Kidney (tissue), 14 donors: Measurements from ENCODE around the gene BEST4. TPM values are rescaled to one million over a fixed set of nuclear protein-coding genes. Genes with fewer than 3 reads are reported as not detected.

ENCODE experiments used
- DNase-seq, 5 donors: peaks; one replicate each; pipeline ENCODE4 v3.0.0-alpha.2; 2013 to 2020
- FAIRE-seq: peaks from 2 replicates; lab custom pipeline; 2012; peaks lifted over from hg19 to GRCh38; lab: Jason Lieb, UNC
- H3K27ac ChIP-seq, 2 donors: one replicate each; pipeline ENCODE4 v1.7.0; 2013; ENCODE audit warnings: low read depth in 2 of 2, low read length in 2 of 2, inconsistent platforms in 1 of 2
- H3K27me3 ChIP-seq: one replicate; pipeline ENCODE4 v1.7.1; 2013; ENCODE audit warnings: low read length, inconsistent platforms; ENCODE audit not compliant: control insufficient read depth, insufficient read depth
- H3K36me3 ChIP-seq, 3 donors: one replicate each; pipeline versions ENCODE4 v1.7.0 to v1.7.1; 2013; ENCODE audit warnings: low read length in 3 of 3, control low read depth in 1 of 3, inconsistent platforms in 1 of 3; ENCODE audit not compliant: insufficient read depth in 3 of 3, control insufficient read depth in 2 of 3
- H3K4me1 ChIP-seq, 3 donors: one replicate each; pipeline versions ENCODE4 v1.7.0 to v1.7.1; 2013; ENCODE audit warnings: low read length in 3 of 3, inconsistent platforms in 1 of 3, low read depth in 1 of 3; ENCODE audit not compliant: control insufficient read depth in 2 of 3, insufficient read depth in 2 of 3
- H3K4me3 ChIP-seq, 3 donors: one replicate each; pipeline versions ENCODE4 v1.7.0 to v1.8.1; 2013; ENCODE audit warnings: low read length in 3 of 3, control low read depth in 1 of 3, inconsistent platforms in 1 of 3
- H3K9ac ChIP-seq, 3 donors: one replicate each; pipeline versions ENCODE4 v1.7.0 to v1.7.1; 2013; ENCODE audit warnings: low read length in 3 of 3, control low read depth in 1 of 3, inconsistent platforms in 1 of 3
- H3K9me3 ChIP-seq, 3 donors: one replicate each; pipeline versions ENCODE4 v1.7.0 to v1.7.1; 2013; ENCODE audit warnings: low read length in 3 of 3, control low read depth in 1 of 3, inconsistent platforms in 1 of 3; ENCODE audit not compliant: control insufficient read depth in 2 of 3, insufficient read depth in 1 of 3
- intact Hi-C: fragments of 100-400 bp; cut with DNase I; formaldehyde crosslinking; loops from one replicate; pipeline ENCODE4 v1.11.1; 2022
- polyA plus RNA-seq: library from polyadenylated mRNA; stranded (reverse); fragments of 350-450 nt; fragmentation: Illumina TruSeq; extraction: RNeasy Lipid Tissue Mini Kit (QIAGEN cat#74804); gene quantifications from one replicate; pipeline ENCODE4 v1.2.3, GENCODE V29; 2014; ENCODE audit warnings: low read depth, low replicate concordance; ENCODE audit not compliant: insufficient read depth
- total RNA-seq: library from RNA; stranded (reverse); fragmentation: NEBNext Ultra II Directional; extraction: Animal tissue kit (Norgen Biotek cat#: 25700); gene quantifications from one replicate; pipeline ENCODE4 v1.2.1, GENCODE V29; 2021
- TF ChIP-seq, protein P1 (sequence below): IDR thresholded peaks from 3 replicates; pipeline ENCODE4 v1.5.1; 2012; ENCODE audit warnings: mild to moderate bottlenecking, moderate library complexity, borderline replicate concordance; ENCODE audit not compliant: insufficient read depth; ENCODE audit errors: extremely low read depth
- donor health status: control.
- donor health status: control.
- donor health status: control.
- donor health status: control.
- donor health status: control.
- donor health status: DM: yes; HTN: yes; CAD: no.
- donor health status: Normal renal cell carcinoma (clear cell type).

BEST4 gene
- total and polyA plus RNA-seq, 2 donors from 2014 or later = 0.37 to 0.50 TPM

DNA sequence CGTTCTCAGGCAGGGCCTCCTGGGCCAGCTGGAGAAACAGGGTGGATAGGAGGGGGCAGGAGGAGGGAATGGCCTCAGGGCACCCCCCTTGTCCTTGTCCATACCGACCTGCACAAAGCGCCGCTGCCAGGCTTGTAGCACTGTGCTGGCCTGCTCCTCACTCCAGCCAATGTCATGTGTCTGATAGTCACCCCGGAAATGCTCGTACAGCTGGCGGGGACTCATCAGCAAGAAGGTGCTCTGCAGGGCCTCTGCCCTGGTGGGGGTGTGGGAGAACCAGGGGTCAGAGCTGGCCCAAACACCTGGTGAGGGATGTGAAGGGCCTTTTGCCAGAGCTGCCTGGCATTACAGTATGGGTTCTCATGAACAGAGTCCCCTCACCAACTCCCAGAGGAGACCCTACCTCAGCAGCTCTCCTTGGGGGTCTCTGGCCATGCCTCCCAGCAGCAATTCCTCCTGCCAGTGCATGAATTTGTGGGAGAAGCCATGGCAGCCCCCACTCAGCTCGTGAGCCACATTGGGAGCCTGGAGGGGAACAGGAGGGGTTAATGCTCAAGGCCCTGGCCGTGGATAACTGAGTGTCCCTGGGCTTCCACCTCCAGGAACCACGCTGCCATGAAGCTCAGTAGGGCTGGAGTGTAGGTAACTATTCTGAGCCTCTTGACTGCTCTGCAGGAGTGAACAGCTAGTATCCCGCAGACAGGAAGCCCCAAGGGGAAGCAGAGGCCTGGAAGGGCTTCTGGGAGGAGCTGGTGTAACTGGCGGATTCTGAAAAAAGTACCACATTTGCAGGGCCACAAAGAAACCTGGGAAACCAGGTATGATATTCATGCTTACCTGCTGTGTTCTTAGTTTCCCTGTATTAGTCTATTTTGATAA, 41.8 kb upstream of the BEST4 start:
- FAIRE-seq (no peak), DNase-seq (peak in 1 of 5 donors; percentile 78)
- Histone ChIP-seq H3K9ac (no peak overlapping the region), H3K27ac (no peak overlapping the region), H3K4me3 (no peak overlapping the region), H3K36me3 (no peaks in the 10 kb centered on the region), H3K9me3 (no peaks in the 10 kb centered on the region), H3K27me3 (no peaks in the 10 kb centered on the region), H3K4me1 (no peaks in the 10 kb centered on the region)
- intact Hi-C loops = loop anchor here (10.0 kb wide), 1 partner anchor 45 kb away; the partner anchor contains the start of gene BEST4
- TF ChIP-seq, protein P1, sequence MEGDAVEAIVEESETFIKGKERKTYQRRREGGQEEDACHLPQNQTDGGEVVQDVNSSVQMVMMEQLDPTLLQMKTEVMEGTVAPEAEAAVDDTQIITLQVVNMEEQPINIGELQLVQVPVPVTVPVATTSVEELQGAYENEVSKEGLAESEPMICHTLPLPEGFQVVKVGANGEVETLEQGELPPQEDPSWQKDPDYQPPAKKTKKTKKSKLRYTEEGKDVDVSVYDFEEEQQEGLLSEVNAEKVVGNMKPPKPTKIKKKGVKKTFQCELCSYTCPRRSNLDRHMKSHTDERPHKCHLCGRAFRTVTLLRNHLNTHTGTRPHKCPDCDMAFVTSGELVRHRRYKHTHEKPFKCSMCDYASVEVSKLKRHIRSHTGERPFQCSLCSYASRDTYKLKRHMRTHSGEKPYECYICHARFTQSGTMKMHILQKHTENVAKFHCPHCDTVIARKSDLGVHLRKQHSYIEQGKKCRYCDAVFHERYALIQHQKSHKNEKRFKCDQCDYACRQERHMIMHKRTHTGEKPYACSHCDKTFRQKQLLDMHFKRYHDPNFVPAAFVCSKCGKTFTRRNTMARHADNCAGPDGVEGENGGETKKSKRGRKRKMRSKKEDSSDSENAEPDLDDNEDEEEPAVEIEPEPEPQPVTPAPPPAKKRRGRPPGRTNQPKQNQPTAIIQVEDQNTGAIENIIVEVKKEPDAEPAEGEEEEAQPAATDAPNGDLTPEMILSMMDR = no peak

DNA sequence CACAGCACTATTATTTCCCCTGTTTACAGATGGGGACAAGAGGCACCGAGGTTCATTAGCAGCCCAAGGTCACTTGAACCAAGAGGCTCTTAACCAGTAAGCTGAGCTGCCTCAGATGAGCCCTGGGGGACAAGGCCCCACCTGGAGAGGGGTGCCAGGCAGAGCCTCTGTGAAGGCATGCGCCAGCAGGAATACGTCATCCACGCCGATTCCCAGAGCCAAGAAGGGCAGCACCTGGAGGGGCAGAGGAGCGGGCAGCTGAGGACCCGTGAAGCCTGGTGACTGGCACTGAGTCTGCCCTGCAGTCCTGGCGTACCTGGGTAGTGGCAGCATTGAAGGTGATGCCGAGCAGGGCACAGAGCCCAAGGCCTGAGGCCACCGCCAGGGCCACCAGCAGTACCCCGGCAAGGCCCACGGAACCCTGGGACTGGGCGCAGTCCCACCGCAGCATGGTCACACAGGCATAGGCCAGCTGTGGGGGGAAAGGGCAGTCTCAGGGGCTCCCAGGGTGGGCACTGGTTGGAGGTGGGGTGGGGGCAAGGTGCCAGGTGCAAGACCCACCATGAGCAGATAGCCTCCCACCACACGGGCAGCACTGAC, 41.0 kb upstream of the BEST4 start:
- Histone ChIP-seq H3K4me1 (no peaks in the 10 kb centered on the region), H3K4me3 (no peak overlapping the region), H3K27ac (no peak overlapping the region), H3K9me3 (no peaks in the 10 kb centered on the region), H3K27me3 (no peaks in the 10 kb centered on the region), H3K9ac (no peak overlapping the region), H3K36me3 (no peaks in the 10 kb centered on the region)
- intact Hi-C loops = no loop called here
- FAIRE-seq = no peak
- peak in 1 of 5 donors; percentile 64 for DNase-seq
- TF ChIP-seq, protein P1 = no peak

DNA sequence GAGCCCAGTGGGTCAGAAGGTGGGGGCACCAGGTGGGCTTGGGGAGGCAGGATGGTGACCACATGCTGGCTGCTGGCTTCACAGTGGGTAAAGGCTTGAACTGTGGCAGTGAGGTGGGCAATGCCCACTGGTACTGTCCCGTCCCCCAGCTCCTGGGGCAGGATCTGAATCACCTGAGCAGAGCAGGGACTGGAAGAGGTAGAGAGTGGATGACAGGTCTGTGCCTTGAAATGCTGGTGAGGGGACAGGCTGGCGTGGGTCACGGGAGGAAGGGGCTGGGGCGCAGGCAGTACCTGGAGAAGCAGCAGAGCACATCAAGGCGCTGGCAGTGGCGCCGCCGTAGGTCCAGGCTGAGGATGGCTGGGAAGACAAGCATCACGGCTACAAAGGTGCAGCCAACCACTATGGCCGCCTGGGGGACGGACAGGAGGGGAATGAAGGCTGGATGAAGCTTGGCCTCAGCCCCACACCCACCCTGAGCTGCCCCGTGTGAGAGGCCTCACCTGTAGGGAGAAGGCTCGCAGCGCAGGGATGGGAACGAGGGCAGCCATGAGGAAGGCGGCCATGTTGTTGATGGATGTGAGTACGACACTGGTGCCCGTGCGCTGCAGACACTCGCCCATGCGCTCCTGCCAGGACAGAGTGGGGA, 40.2 kb upstream of the BEST4 start:
- H3K4me3 ChIP-seq = no peak overlapping the region
- H3K9me3 ChIP-seq = no peaks in the 10 kb centered on the region
- TF ChIP-seq, protein P1 = no peak
- DNase-seq (no peak), FAIRE-seq (no peak)
- H3K27me3 ChIP-seq = no peaks in the 10 kb centered on the region
- no peaks in the 10 kb centered on the region for H3K4me1 ChIP-seq
- H3K9ac ChIP-seq = no peak overlapping the region
- H3K36me3 ChIP-seq = no peaks in the 10 kb centered on the region
- no peak overlapping the region for H3K27ac ChIP-seq
- intact Hi-C loops = no loop called here
